Psoas muscle (tissue), 8 donors: Measurements from ENCODE around the gene OR6B1. TPM values are rescaled to one million over a fixed set of nuclear protein-coding genes. Genes with fewer than 3 reads are reported as not detected.

ENCODE experiments used
- ATAC-seq, 4 donors: fragments of 200-7000 bp; cut with Tn5 transposase; one replicate each; pipeline ENCODE4 v1.9.1; 2020; ENCODE audit warnings: moderate library complexity in 3 of 4, mild to moderate bottlenecking in 2 of 4
- DNase-seq, 2 donors: peaks; one replicate each; pipeline ENCODE4 v3.0.0-alpha.2; 2020
- H3K27ac ChIP-seq: fragments of 200-600 bp; one replicate; pipeline ENCODE4 v1.8.0; 2022
- H3K27me3 ChIP-seq, 3 donors: fragments of 200-600 bp in 1 of 3; one replicate each; pipeline versions ENCODE4 v1.6.1 to v1.8.0; 2013 to 2022; ENCODE audit warnings: low read length in 2 of 3, mild to moderate bottlenecking in 2 of 3, moderate library complexity in 1 of 3; ENCODE audit not compliant: insufficient read depth in 3 of 3
- H3K36me3 ChIP-seq, 2 donors: fragments of 200-600 bp in 1 of 2; one replicate each; pipeline versions ENCODE4 v1.6.1 to v1.8.0; 2013 to 2022; ENCODE audit warnings: low read depth in 1 of 2, mild to moderate bottlenecking in 1 of 2, moderate library complexity in 1 of 2; ENCODE audit not compliant: insufficient read depth in 1 of 2
- H3K4me1 ChIP-seq: fragments of 200-600 bp; one replicate; pipeline ENCODE4 v1.8.0; 2022
- H3K4me3 ChIP-seq: fragments of 200-600 bp; one replicate; pipeline ENCODE4 v1.8.0; 2022; ENCODE audit warnings: mild to moderate bottlenecking
- H3K9me3 ChIP-seq: fragments of 200-600 bp; one replicate; pipeline ENCODE4 v1.8.0; 2022
- WGBS, 3 donors: extraction: QIAGEN DNeasy Blood & Tissue Kit; methylation state at CpG; one replicate each; pipeline versions ENCODE4 v1.1.6 to v1.1.7; 2013; 5-methylcytosine and 5-hydroxymethylcytosine counted together
- intact Hi-C, 2 donors: fragments of 100-400 bp; cut with DNase I; formaldehyde crosslinking; loops; one replicate each; pipeline versions ENCODE4 v1.11.0 to v1.14.2; 2022
- polyA plus RNA-seq, 3 donors: library from polyadenylated mRNA; stranded (reverse); fragments of 200-250 nt; gene quantifications; one replicate each; pipeline ENCODE4 v1.2.3, GENCODE V29; 2013
- total RNA-seq, 4 donors: library from RNA; stranded (reverse); fragmentation: NEBNext Ultra II Directional in 2 of 4; extraction: Animal tissue kit (Norgen Biotek cat#: 25700) in 2 of 4; gene quantifications; one replicate each; pipeline versions ENCODE4 v1.2.1 to v1.2.4, GENCODE V29; 2021 to 2023
- TF ChIP-seq, protein P1 (sequence below): fragments of 200-600 bp; IDR thresholded peaks from one replicate; pipeline ENCODE4 v1.8.0; 2022; ENCODE audit warnings: antibody characterized with exemption
- donor health status: healthy with polysubstance abuse.
- donor health status: DM: no; HTN: no; CAD: no; lungs with moderate emphysema.
- donor health status: Bipolar disorder and iron deficiency.
- donor health status: healthy.
- donor health status: DM: yes; HTN: yes; CAD: no.
- donor health status: DM: no; HTN: no; CAD: no.
- donor health status: DM: no; HTN: no; CAD: no.
- donor health status: DM: yes; HTN: yes; CAD: no.

Gene OR6B1
- total and polyA plus RNA-seq, 7 donors = not detected

DNA sequence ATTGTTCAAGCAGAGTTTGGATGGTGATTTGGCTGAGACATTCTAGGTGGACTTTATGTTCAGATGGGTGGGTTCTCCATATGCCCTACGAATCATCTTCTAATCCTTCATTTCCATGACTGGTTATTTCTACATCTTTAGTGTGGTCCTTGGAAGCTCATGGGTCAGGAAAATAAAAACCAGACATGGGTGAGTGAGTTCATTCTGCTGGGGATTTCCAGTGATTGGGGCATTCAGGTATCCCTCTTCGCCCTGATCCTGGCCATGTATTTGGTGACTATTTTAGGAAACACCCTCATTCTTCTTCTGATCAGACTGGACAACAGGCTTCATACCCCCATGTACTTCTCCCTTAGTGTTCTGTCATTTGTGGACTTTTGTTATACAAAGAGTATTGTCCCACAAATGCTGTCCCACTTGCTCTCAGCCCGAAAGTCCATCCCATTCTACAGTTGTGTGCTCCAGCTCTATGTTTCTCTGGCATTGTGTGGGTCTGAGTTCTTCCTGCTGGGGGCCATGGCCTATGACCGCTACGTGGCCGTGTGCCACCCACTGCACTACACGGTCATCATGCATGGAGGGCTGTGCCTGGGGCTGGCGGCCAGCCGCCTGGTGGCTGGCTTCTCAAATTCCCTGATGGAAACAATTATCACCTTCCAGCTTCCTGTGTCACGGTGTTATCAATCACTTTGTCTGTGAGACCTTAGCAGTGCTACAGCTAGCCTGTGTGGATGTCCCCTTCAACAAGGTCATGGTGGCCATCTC, 19.2 kb upstream of the OR6B1 start:
- WGBS, 3 donors = 86 to 89% (median 89%) methylated on average over 10 of the region's 10 CpGs
- intact Hi-C loops = no loop called here
- ATAC-seq = no peak

DNA sequence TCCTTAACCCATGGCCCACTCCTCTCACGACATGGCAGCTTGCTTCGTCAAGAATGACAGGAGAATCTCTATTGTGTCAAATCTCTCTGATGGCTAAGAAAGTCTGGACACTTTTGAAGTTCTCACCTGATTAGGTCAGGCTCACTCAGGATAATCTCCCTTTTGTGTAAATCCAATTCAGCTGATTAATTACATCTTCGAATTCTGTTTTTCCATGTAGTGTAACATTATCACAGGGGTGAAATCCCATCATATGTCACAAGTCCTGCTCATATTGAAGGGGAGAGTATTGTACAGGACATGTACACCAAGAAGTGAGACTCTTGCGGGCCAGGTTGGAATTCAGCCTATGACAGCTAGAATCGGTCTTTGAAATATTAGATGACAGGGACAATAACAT, 16.2 kb upstream of the OR6B1 start:
- Histone ChIP-seq H3K27me3 (no peaks in the 10 kb centered on the region), H3K36me3 (no peaks in the 10 kb centered on the region), H3K4me1 (no peaks in the 10 kb centered on the region), H3K9me3 (no peaks in the 10 kb centered on the region), H3K4me3 (no peak overlapping the region), H3K27ac (no peak overlapping the region)
- intact Hi-C loops = no loop called here
- 94 to 95% (median 94%) methylated on average over 5 of the region's 5 CpGs for WGBS, 3 donors
- ATAC-seq (no peak), DNase-seq (no peak)
- TF ChIP-seq, protein P1, sequence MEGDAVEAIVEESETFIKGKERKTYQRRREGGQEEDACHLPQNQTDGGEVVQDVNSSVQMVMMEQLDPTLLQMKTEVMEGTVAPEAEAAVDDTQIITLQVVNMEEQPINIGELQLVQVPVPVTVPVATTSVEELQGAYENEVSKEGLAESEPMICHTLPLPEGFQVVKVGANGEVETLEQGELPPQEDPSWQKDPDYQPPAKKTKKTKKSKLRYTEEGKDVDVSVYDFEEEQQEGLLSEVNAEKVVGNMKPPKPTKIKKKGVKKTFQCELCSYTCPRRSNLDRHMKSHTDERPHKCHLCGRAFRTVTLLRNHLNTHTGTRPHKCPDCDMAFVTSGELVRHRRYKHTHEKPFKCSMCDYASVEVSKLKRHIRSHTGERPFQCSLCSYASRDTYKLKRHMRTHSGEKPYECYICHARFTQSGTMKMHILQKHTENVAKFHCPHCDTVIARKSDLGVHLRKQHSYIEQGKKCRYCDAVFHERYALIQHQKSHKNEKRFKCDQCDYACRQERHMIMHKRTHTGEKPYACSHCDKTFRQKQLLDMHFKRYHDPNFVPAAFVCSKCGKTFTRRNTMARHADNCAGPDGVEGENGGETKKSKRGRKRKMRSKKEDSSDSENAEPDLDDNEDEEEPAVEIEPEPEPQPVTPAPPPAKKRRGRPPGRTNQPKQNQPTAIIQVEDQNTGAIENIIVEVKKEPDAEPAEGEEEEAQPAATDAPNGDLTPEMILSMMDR = no peak

More for the DNA sequence above, 19.2 kb upstream of the OR6B1 start:
- H3K27me3 ChIP-seq = no peaks in the 10 kb centered on the region
- H3K4me3 ChIP-seq = no peak overlapping the region
- H3K4me1 ChIP-seq = no peaks in the 10 kb centered on the region
- no peaks in the 10 kb centered on the region for H3K9me3 ChIP-seq
- no peak for DNase-seq
- H3K27ac ChIP-seq = no peak overlapping the region
- no peaks in the 10 kb centered on the region for H3K36me3 ChIP-seq
- TF ChIP-seq, protein P1 = no peak

DNA sequence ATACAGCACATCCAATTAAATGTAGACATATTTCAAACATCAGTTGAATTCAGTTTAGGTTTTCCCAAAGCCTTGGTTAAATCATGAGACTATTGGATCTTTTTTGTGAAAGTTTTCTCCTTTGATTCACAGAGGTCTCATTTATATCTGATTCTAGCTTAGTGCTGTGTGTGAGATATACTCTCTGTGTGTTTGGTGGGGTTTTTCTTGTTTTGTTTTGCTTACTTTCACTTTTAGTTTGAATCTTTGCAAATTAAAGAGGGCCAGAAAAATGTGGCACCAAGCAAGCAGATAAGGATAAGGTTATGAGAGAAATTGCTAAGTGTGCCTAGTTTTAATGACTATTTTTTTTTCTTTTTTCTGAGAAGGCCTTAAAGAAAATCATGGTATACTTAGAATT, 12.6 kb upstream of the OR6B1 start:
- TF ChIP-seq, protein P1 = no peak
- no peaks in the 10 kb centered on the region for H3K27me3 ChIP-seq
- intact Hi-C loops = no loop called here
- no peak for ATAC-seq
- H3K4me1 ChIP-seq = no peaks in the 10 kb centered on the region
- no peak overlapping the region for H3K4me3 ChIP-seq
- DNase-seq = no peak
- H3K36me3 ChIP-seq = no peaks in the 10 kb centered on the region
- no peak overlapping the region for H3K27ac ChIP-seq
- no peaks in the 10 kb centered on the region for H3K9me3 ChIP-seq

DNA sequence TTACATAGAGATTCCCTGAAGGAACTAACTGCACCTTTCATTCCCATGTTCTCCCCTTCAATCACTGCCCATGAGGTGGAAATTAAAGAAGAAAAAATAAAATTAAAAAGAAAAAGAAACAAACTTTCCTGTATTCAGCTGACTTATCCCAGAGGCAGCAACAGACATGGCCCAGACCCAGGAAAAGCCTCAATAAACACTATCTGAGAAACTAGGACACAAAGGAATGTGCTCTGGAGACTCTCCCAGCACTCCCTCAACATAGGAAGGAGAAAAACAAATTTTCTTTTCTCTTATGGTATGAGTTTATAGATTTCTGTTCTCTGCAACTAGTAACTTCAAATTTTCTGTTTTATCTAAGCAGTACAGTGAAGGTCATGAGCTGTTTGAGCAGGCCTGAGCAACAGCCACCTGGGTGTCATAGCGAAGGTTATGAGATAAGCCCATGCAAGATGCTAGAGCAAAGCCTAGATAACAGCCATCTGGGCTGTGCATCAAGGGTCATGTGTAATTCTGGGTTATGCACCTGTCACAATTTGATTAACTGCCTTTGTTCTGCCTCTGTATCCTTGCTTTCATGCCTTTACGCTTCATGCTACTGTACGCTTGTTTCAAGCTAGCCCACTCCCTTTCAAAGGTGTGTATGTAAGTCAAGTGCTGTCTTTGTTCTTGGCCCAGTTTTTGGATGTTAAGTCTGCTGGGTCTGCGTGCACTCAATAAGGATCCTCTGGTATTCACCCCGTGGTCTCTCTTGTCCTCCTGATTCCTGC, 11.0 kb upstream of the OR6B1 start:
- TF ChIP-seq, protein P1 = no peak
- WGBS, 3 donors = 89 to 95% (median 90%) methylated on average over 5 of the region's 5 CpGs
- no peaks in the 10 kb centered on the region for H3K4me1 ChIP-seq
- no peaks in the 10 kb centered on the region for H3K36me3 ChIP-seq
- DNase-seq (no peak), ATAC-seq (no peak)
- H3K9me3 ChIP-seq = no peaks in the 10 kb centered on the region
- intact Hi-C loops = no loop called here
- no peaks in the 10 kb centered on the region for H3K27me3 ChIP-seq
- no peak overlapping the region for H3K4me3 ChIP-seq
- no peak overlapping the region for H3K27ac ChIP-seq
